BLaER1 treated with 17β-estradiol and CSF1 and Interleukin-3, amounts not matched to agents 10 nM and 100 nM (cell line): ENCODE measurements around the gene EYS.
"Not testable (repeated sequence)": the region's sequence is repeated elsewhere in the genome, so short reads cannot be mapped to it uniquely, and the experiment has no call there.

ENCODE experiments used
- H3K27ac ChIP-seq, 11 experiments: shearing (Covaris generic); formaldehyde crosslinking; 2 replicates each; pipeline ENCODE4 v1.8.1; 2022
- H3K27me3 ChIP-seq, 11 experiments: shearing (Covaris generic); formaldehyde crosslinking; 2 replicates each; pipeline ENCODE4 v1.8.1; 2022
- H3K36me3 ChIP-seq, 11 experiments: shearing (Covaris generic); formaldehyde crosslinking; 2 replicates each; pipeline ENCODE4 v1.8.1; 2022
- H3K4me1 ChIP-seq, 10 experiments: shearing (Covaris generic); formaldehyde crosslinking; 2 replicates each; pipeline ENCODE4 v1.8.1; 2022
- H3K4me2 ChIP-seq, 11 experiments: shearing (Covaris generic); formaldehyde crosslinking; 2 replicates each; pipeline ENCODE4 v1.8.1; 2022
- H3K4me3 ChIP-seq, 10 experiments: shearing (Covaris generic); formaldehyde crosslinking; 2 replicates each; pipeline ENCODE4 v1.8.1; 2022
- H3K9ac ChIP-seq, 11 experiments: shearing (Covaris generic); formaldehyde crosslinking; 2 replicates each; pipeline ENCODE4 v1.8.1; 2022
- H3K9me3 ChIP-seq, 11 experiments: shearing (Covaris generic); formaldehyde crosslinking; replicated peaks in 1 of 11; 2 replicates each; pipeline ENCODE4 v1.8.1; 2022
- H4K20me1 ChIP-seq, 11 experiments: shearing (Covaris generic); formaldehyde crosslinking; 2 replicates each; pipeline ENCODE4 v1.8.1; 2022
- Cebpa-rat ChIP-seq, 11 experiments: shearing (Covaris generic); IDR thresholded peaks; 2 replicates each; pipeline ENCODE4 v1.8.1; 2022

Gene EYS

GRCh38 chr6:63868351-63868750 lies 1838.7 kb downstream of the EYS start:
- Histone ChIP-seq H3K4me3 (no peak overlapping the region), H3K9ac (no peak overlapping the region), H3K27me3 (no peaks in the 10 kb centered on the region), H3K4me2 (no peak overlapping the region), H3K27ac (no peak overlapping the region), H4K20me1 (no peaks in the 10 kb centered on the region), H3K36me3 (no peaks in the 10 kb centered on the region), H3K4me1 (peaks cover 0 to 12% (median 0%) of the 10 kb centered on the region in 10 experiments; a peak in 1 of 20 replicates), H3K9me3 (peaks cover 0 to 14% (median 5%) of the 10 kb centered on the region in 11 experiments; a peak in 8 of 22 replicates)
- no peak for TF ChIP-seq Cebpa-rat (IDR thresholded peaks at IDR 0.05)

DNA sequence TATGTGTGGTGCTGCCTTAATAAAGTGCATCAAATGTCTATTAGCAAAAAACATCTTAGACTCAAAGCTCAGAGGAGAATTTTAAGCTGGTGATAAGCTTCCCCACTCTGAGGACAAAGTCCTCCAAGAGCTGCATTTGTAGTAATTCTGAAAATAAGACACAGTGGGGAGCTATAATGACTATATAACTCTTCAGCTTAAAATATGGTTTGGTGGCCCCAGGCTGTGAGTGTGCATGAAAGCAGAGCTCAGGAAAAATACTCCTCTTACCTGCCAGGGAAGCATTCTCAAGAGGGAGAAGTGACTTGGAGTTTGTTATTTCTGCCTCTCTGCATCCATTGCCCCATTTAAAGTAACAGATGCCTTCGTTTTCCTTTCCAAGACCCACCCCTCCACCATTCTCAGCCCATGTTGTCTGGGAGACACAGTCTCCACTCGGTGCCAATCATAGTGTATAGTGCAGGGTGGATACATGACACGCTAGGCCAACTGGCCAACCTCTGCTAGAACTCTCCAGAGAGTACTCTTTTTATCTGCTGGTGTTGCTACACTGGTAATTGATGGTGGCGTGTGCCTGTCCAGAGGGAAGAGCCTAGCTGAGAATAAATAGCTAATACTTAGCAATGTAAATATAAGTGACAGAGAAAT lies 1842.2 kb downstream of the EYS start:
- Histone ChIP-seq H3K27ac (no peak overlapping the region), H3K4me1 (peaks cover 0 to 6% (median 0%) of the 10 kb centered on the region in 10 experiments; a peak in 8 of 20 replicates), H3K27me3 (no peaks in the 10 kb centered on the region), H4K20me1 (no peaks in the 10 kb centered on the region), H3K4me2 (no peak overlapping the region), H3K4me3 (no peak overlapping the region), H3K36me3 (no peaks in the 10 kb centered on the region), H3K9ac (no peak overlapping the region), H3K9me3 (no peaks in the 10 kb centered on the region)
- TF ChIP-seq Cebpa-rat (IDR thresholded peaks at IDR 0.05), result no peak

- no peak for TF ChIP-seq Cebpa-rat (IDR thresholded peaks at IDR 0.05)
- H3K4me2 ChIP-seq, result no peak overlapping the region
- no peaks in the 10 kb centered on the region for H3K27me3 ChIP-seq
- no peak overlapping the region for H3K9ac ChIP-seq
- no peaks in the 10 kb centered on the region for H3K9me3 ChIP-seq
- no peak overlapping the region for H3K4me3 ChIP-seq
- H3K36me3 ChIP-seq, result no peaks in the 10 kb centered on the region
- H4K20me1 ChIP-seq, result no peaks in the 10 kb centered on the region
- H3K27ac ChIP-seq, result no peak overlapping the region
- peaks cover 0 to 14% (median 7%) of the 10 kb centered on the region in 10 experiments; a peak in 11 of 20 replicates for H3K4me1 ChIP-seq
These were observed 1843.0 kb downstream of the EYS start for GRCh38 chr6:63864061-63864460.

GRCh38 chr6:63862486-63863198 lies 1844.4 kb downstream of the EYS start:
- no peak overlapping the region for H3K27ac ChIP-seq
- no peak overlapping the region for H3K4me3 ChIP-seq
- no peak overlapping the region for H3K4me2 ChIP-seq
- no peaks in the 10 kb centered on the region for H3K36me3 ChIP-seq
- peaks cover 0 to 22% (median 8%) of the 10 kb centered on the region in 10 experiments; a peak in 11 of 20 replicates for H3K4me1 ChIP-seq
- H3K9me3 ChIP-seq, result no peaks in the 10 kb centered on the region
- no peaks in the 10 kb centered on the region for H4K20me1 ChIP-seq
- no peaks in the 10 kb centered on the region for H3K27me3 ChIP-seq
- H3K9ac ChIP-seq, result no peak overlapping the region
- TF ChIP-seq Cebpa-rat (IDR thresholded peaks at IDR 0.05), result no peak

DNA sequence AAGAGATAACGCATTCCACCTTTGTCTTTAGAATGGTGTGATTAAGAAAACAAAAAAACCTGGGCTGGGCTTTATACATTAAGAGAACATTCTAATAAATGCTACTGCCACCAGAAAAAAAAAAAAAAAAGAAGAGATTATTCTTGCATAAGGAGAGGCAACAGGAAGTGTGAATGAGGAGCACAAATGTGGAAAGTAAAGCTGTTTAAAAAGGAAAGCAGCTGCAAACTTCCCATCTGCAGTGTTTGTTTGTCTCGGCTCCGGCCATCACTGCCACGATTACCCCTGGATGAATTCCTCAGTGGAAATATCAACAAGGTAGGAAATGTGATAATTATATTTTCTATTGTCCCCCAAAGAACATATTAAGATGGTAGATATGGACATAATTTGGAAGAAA lies 1847.5 kb downstream of the EYS start:
- H3K4me2 ChIP-seq, result peak overlapping the region in 7 of 11 experiments; percentile 25 to 67 (median 41); a peak in 12 of 22 replicates
- peak overlapping the region in 1 of 11 experiments; percentile 15; a peak in 3 of 22 replicates for H3K9ac ChIP-seq
- H3K27ac ChIP-seq, result peak overlapping the region in 4 of 11 experiments; percentile 2 to 24 (median 17); a peak in 3 of 22 replicates
- no peaks in the 10 kb centered on the region for H3K9me3 ChIP-seq
- H3K27me3 ChIP-seq, result no peaks in the 10 kb centered on the region
- H3K36me3 ChIP-seq, result no peaks in the 10 kb centered on the region
- no peak for TF ChIP-seq Cebpa-rat (IDR thresholded peaks at IDR 0.05)
- no peaks in the 10 kb centered on the region for H4K20me1 ChIP-seq
- peaks cover 0 to 26% (median 8%) of the 10 kb centered on the region in 10 experiments; a peak in 11 of 20 replicates for H3K4me1 ChIP-seq
- no peak overlapping the region; a peak in 1 of 20 replicates for H3K4me3 ChIP-seq

DNA sequence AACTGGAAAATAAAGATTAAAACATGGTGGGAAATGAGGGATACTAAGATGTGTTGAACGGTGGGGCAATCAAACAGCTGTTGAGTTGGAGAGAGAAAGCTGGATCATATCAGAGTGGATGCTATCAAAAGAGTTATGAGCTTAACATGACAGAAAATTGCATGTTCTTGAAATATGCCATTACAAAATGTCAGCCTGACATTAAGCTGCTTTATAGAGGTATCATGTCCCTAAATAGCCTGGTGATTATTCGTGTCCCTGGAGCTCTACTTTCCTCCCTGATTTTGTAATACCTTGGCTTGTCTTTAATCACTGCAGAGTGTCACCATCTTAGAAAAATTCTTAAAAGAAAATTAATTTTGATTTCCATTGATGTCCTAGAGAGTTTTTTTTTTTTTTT lies 1848.3 kb downstream of the EYS start:
- Histone ChIP-seq H3K36me3 (no peaks in the 10 kb centered on the region), H4K20me1 (no peaks in the 10 kb centered on the region), H3K27ac (no peak overlapping the region), H3K27me3 (no peaks in the 10 kb centered on the region), H3K9ac (no peak overlapping the region), H3K4me3 (no peak overlapping the region), H3K4me2 (peak overlapping the region in 1 of 11 experiments; percentile 67; a peak in 2 of 22 replicates), H3K4me1 (peaks cover 0 to 26% (median 8%) of the 10 kb centered on the region in 10 experiments; a peak in 11 of 20 replicates), H3K9me3 (peaks cover 0 to 5% (median 0%) of the 10 kb centered on the region in 11 experiments; a peak in 3 of 22 replicates)
- TF ChIP-seq Cebpa-rat (IDR thresholded peaks at IDR 0.05), result no peak

DNA sequence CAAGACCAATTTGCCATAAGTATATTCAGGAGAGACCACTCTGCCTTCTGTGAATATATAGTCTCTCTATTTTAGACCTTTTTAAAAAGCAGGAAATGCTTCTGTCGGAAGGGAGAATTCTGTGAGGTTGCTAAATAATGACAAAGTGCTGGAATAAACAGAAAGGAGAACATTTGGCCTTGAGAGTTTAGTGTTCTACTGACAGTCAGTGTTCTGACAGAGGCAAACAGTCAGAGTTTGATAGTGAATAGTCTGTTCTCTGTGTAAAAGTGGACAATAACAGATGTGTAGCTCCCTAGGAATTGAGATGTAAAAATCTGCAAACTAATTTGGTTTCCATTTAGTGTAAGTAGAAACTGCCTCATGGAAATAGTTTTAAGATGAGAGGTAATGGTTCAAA lies 1850.8 kb downstream of the EYS start:
- Histone ChIP-seq H3K27me3 (no peaks in the 10 kb centered on the region), H3K4me2 (peak overlapping the region in 1 of 11 experiments; percentile 27; a peak in 1 of 22 replicates), H4K20me1 (no peaks in the 10 kb centered on the region), H3K27ac (no peak overlapping the region), H3K9ac (no peak overlapping the region), H3K9me3 (peaks cover 0 to 11% (median 0%) of the 10 kb centered on the region in 11 experiments; a peak in 3 of 22 replicates), H3K4me1 (peaks cover 0 to 26% (median 8%) of the 10 kb centered on the region in 10 experiments; a peak in 11 of 20 replicates), H3K4me3 (no peak overlapping the region), H3K36me3 (no peaks in the 10 kb centered on the region)
- TF ChIP-seq Cebpa-rat (IDR thresholded peaks at IDR 0.05), result no peak

GRCh38 chr6:63844287-63844686 lies 1862.7 kb downstream of the EYS start:
- Histone ChIP-seq H3K36me3 (no peaks in the 10 kb centered on the region), H3K4me1 (0 out of 20 replicates have a peak, but pooled peaks cover 0 to 4% (median 0%) of the 10 kb centered on the region in 10 experiments), H3K4me2 (no peak overlapping the region), H3K4me3 (no peak overlapping the region), H3K9ac (no peak overlapping the region), H4K20me1 (no peaks in the 10 kb centered on the region), H3K27me3 (no peaks in the 10 kb centered on the region), H3K9me3 (0 out of 22 replicates have a peak, but pooled peaks cover 0 to 14% (median 0%) of the 10 kb centered on the region in 11 experiments), H3K27ac (no peak overlapping the region)
- TF ChIP-seq Cebpa-rat (IDR thresholded peaks at IDR 0.05), result no peak

GRCh38 chr6:63839485-63839884 lies 1867.5 kb downstream of the EYS start:
- no peaks in the 10 kb centered on the region for H4K20me1 ChIP-seq
- H3K9ac ChIP-seq, result no peak overlapping the region
- H3K27me3 ChIP-seq, result no peaks in the 10 kb centered on the region
- 0 out of 20 replicates have a peak, but pooled peaks cover 0 to 4% (median 0%) of the 10 kb centered on the region in 10 experiments for H3K4me1 ChIP-seq
- no peak overlapping the region for H3K4me3 ChIP-seq
- peaks cover 0 to 7% (median 0%) of the 10 kb centered on the region in 11 experiments; a peak in 1 of 22 replicates for H3K9me3 ChIP-seq
- H3K4me2 ChIP-seq, result no peak overlapping the region
- no peak for TF ChIP-seq Cebpa-rat (IDR thresholded peaks at IDR 0.05)
- no peak overlapping the region for H3K27ac ChIP-seq
- H3K36me3 ChIP-seq, result no peaks in the 10 kb centered on the region

- H3K36me3 ChIP-seq, H3K4me1 ChIP-seq, H3K27me3 ChIP-seq, H3K27ac ChIP-seq, H3K9ac ChIP-seq, H3K4me2 ChIP-seq, H3K4me3 ChIP-seq, H4K20me1 ChIP-seq: not testable (repeated sequence)
- H3K9me3 ChIP-seq, result peaks cover 0 to 15% (median 3%) of the 10 kb centered on the region in 11 experiments; a peak in 8 of 22 replicates
These were observed 1878.3 kb downstream of the EYS start for GRCh38 chr6:63828678-63829077.
